Heart right ventricle (tissue), 16 donors: ENCODE data around the gene BRI3. TPM values are rescaled to one million over a fixed set of nuclear protein-coding genes. Genes with fewer than 3 reads are reported as not detected.

Experiments
- ATAC-seq, 8 donors: fragments of 200-7000 bp; cut with Tn5 transposase; one replicate each; pipeline ENCODE4 v1.9.1; 2020; ENCODE audit warnings: mild to moderate bottlenecking in 8 of 8, moderate library complexity in 8 of 8, moderate number of reproducible peaks in 1 of 8
- DNase-seq, 2 donors: peaks; one replicate each; pipeline ENCODE4 v3.0.0-alpha.2; 2020
- H3K27ac ChIP-seq, 10 donors: fragments of 200-600 bp; sonication (generic) in 2 of 10; one replicate each; pipeline versions ENCODE4 v1.5.0 to v1.8.0; 2020 to 2022; ENCODE audit warnings: mild to moderate bottlenecking in 3 of 10
- H3K27me3 ChIP-seq, 7 donors: fragments of 200-600 bp; one replicate each; pipeline ENCODE4 v1.8.0; 2021 to 2022; ENCODE audit warnings: mild to moderate bottlenecking in 2 of 7
- H3K36me3 ChIP-seq, 9 donors: fragments of 200-600 bp; sonication (generic) in 1 of 9; one replicate each; pipeline versions ENCODE4 v1.5.0 to v1.8.0; 2020 to 2022; ENCODE audit warnings: mild to moderate bottlenecking in 2 of 9
- H3K4me1 ChIP-seq, 9 donors: fragments of 200-600 bp; sonication (generic) in 1 of 9; one replicate each; pipeline versions ENCODE4 v1.5.0 to v1.8.0; 2020 to 2022; ENCODE audit warnings: mild to moderate bottlenecking in 4 of 9
- H3K4me3 ChIP-seq, 10 donors: fragments of 200-600 bp; sonication (generic) in 2 of 10; one replicate each; pipeline versions ENCODE4 v1.5.0 to v1.8.0; 2020 to 2022; ENCODE audit warnings: mild to moderate bottlenecking in 7 of 10, moderate library complexity in 2 of 10
- H3K9me3 ChIP-seq, 11 donors: fragments of 200-600 bp in 10 of 11; sonication (generic) in 2 of 11; one replicate each; pipeline versions ENCODE4 v1.5.0 to v1.8.0; 2013 to 2022; ENCODE audit warnings: mild to moderate bottlenecking in 2 of 11, control low read depth in 1 of 11, moderate library complexity in 1 of 11
- WGBS, 2 donors: extraction: QIAGEN DNeasy Blood & Tissue Kit; methylation state at CpG; one replicate each; pipeline ENCODE4 v1.1.7; 2013; ENCODE audit warnings: inconsistent platforms in 1 of 2; 5-methylcytosine and 5-hydroxymethylcytosine counted together
- intact Hi-C, 10 donors: fragments of 100-400 bp; cut with DNase I; formaldehyde crosslinking; loops; one replicate each; pipeline versions ENCODE4 v1.11.1 to v1.14.2; 2022
- polyA plus RNA-seq, 2 donors: library from polyadenylated mRNA; stranded (reverse); fragments of 200-250 nt; gene quantifications; one replicate each; pipeline ENCODE4 v1.2.3, GENCODE V29; 2013
- total RNA-seq, 10 donors: library from RNA; stranded (reverse); fragmentation: NEBNext Ultra II Directional in 3 of 10; extraction: Animal tissue kit (Norgen Biotek cat#: 25700) in 3 of 10; gene quantifications; one replicate each; pipeline versions ENCODE4 v1.2.1 to v1.2.4, GENCODE V29; 2021 to 2023
- TF ChIP-seq, protein P1 (sequence below), 9 donors: fragments of 200-600 bp; sonication (generic) in 2 of 9; IDR thresholded peaks; one replicate each; pipeline versions ENCODE4 v1.5.0 to v1.8.0; 2021 to 2022; ENCODE audit warnings: antibody characterized with exemption in 9 of 9, mild to moderate bottlenecking in 5 of 9, moderate library complexity in 1 of 9
- donor health status: Arrhythmogenic right ventricular cardiomyopathy.
- donor health status: ischemic (EF 13 %, LVEDD 7.1; RV severe dilation, severe dysfunction).
- donor health status: healthy with polysubstance abuse.
- donor health status: DM: no; HTN: yes; CAD: no.
- donor health status: DM: no; HTN: no; CAD: no.
- donor health status: ischemic (EF 25% LVEDD 6.9; RV normal size, moderate dysfunction).
- donor health status: ischemic (EF 25% LVEDD 5.7; RV mildly dilated, moderate dysfunction).
- donor health status: healthy.
- donor health status: DM: yes; HTN: yes; CAD: no.
- donor health status: Ischemic cardiomyopathy.
- donor health status: ischemic (EF 35%, LVEDD 5.7; RV mildly dilated, moderate dysfunction).
- donor health status: nonischemic (EF 11% LVEDD 7.7; RV severe dilation, severe dysfunction).
- donor health status: DM: yes; HTN: yes; CAD: no.
- donor health status: PGD.
- donor health status: ischemic (EF 29% LVEDD 5.4; RV normal size, mild dysfunction).
- donor health status: nonischemic (EF 23%, LVEDD 6.1; RV moderate dilation, normal function).

The BRI3 gene
- total and polyA plus RNA-seq, 12 donors = 135 to 267 (median 218) TPM

DNA sequence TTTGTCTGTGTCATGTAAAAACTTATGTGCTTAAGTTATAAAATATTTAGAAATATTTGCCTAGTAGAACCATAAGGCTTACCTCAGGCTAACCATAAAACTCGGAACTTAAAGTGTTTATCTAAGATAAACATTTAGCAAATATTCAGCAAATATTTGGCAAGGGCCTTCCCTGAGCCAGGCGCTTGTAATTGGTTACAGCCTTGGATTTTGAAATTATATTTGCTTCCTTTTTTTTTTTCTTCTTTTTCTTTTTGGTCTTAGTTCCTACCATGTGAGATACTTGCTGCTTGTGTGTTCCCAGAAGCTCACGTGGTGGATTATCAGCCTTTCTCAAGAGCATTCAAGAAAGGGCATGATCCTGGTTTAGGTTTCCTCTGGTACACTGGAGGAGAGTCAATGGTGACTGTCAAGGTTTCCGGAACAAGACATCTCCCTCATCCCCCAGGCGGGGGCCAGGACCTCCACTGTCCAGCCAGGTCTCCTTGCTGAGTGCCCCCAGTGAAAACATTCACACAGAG is 5.2 kb upstream of the BRI3 start:
- Histone ChIP-seq H3K4me1 (peaks cover 0 to 33% (median 8%) of the 10 kb centered on the region in 9 donors), H3K36me3 (no peaks in the 10 kb centered on the region), H3K27ac (peak overlapping the region in 2 of 10 donors; percentile 5 to 66), H3K9me3 (no peaks in the 10 kb centered on the region), H3K27me3 (no peaks in the 10 kb centered on the region), H3K4me3 (no peak overlapping the region)
- ATAC-seq (no peak), DNase-seq (no peak)
- 56 to 65% methylated on average over 5 of the region's 5 CpGs for WGBS, 2 donors
- intact Hi-C loops = no loop called here
- TF ChIP-seq, protein P1, sequence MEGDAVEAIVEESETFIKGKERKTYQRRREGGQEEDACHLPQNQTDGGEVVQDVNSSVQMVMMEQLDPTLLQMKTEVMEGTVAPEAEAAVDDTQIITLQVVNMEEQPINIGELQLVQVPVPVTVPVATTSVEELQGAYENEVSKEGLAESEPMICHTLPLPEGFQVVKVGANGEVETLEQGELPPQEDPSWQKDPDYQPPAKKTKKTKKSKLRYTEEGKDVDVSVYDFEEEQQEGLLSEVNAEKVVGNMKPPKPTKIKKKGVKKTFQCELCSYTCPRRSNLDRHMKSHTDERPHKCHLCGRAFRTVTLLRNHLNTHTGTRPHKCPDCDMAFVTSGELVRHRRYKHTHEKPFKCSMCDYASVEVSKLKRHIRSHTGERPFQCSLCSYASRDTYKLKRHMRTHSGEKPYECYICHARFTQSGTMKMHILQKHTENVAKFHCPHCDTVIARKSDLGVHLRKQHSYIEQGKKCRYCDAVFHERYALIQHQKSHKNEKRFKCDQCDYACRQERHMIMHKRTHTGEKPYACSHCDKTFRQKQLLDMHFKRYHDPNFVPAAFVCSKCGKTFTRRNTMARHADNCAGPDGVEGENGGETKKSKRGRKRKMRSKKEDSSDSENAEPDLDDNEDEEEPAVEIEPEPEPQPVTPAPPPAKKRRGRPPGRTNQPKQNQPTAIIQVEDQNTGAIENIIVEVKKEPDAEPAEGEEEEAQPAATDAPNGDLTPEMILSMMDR (IDR thresholded peaks at IDR 0.05) = no peak

DNA sequence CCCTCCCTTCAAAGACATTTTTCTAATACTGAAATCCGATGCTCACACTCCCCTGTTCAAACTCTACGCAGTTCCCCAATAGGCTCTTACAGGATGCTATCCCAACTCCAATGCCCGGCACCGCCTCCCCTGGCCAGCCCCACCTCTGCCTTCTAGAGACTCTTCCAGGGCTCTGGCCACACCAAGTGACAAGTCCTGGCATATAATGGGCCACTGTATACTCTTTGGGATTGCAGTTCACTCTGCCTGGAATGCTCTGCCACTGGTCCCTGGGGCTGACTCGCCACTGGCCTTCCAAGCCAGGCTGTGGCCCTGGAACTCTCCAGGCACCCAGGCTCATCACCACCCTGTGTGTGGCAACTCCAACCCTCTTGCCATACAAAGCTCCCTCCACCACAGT is 3.1 kb upstream of the BRI3 start:
- Histone ChIP-seq H3K27ac (no peak overlapping the region), H3K27me3 (no peaks in the 10 kb centered on the region), H3K4me3 (no peak overlapping the region), H3K36me3 (peaks cover 0 to 10% (median 0%) of the 10 kb centered on the region in 9 donors), H3K9me3 (no peaks in the 10 kb centered on the region), H3K4me1 (peaks cover under 1 to 43% (median 20%) of the 10 kb centered on the region in 9 donors)
- no peak for DNase-seq
- ATAC-seq = no peak
- TF ChIP-seq, protein P1 (IDR thresholded peaks at IDR 0.05) = no peak
- WGBS, 2 donors = 93 to 96% methylated on average over 5 of the region's 5 CpGs
- intact Hi-C loops = no loop called here

DNA sequence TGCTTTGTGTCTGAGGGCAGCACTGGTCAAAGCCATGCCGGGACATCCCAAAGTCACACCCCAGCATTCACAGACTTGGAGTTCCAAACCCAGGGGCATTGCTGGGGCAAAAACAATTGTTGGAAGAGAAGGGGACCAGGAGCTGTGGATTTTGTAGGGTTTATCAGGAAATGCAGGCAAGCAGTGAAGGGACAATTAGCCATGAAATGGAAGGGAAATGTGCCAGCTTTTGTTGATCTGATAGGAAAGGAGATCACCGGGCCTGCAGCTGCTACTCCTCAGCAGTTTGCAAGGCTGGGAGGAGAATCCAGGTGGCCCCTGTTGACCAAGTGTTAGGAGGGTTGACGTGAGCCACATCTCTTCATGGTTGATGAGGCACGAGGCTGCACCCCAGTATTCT is 2.5 kb upstream of the BRI3 start:
- intact Hi-C loops = no loop called here
- DNase-seq (no peak), ATAC-seq (no peak)
- TF ChIP-seq, protein P1 (IDR thresholded peaks at IDR 0.05) = no peak
- Histone ChIP-seq H3K4me3 (no peak overlapping the region), H3K27me3 (no peaks in the 10 kb centered on the region), H3K27ac (no peak overlapping the region), H3K4me1 (peaks cover 6 to 45% (median 25%) of the 10 kb centered on the region in 9 donors), H3K36me3 (peaks cover 0 to 15% (median 0%) of the 10 kb centered on the region in 9 donors), H3K9me3 (no peaks in the 10 kb centered on the region)
- WGBS, 2 donors = 78 to 83% methylated on average over 4 of the region's 4 CpGs

DNA sequence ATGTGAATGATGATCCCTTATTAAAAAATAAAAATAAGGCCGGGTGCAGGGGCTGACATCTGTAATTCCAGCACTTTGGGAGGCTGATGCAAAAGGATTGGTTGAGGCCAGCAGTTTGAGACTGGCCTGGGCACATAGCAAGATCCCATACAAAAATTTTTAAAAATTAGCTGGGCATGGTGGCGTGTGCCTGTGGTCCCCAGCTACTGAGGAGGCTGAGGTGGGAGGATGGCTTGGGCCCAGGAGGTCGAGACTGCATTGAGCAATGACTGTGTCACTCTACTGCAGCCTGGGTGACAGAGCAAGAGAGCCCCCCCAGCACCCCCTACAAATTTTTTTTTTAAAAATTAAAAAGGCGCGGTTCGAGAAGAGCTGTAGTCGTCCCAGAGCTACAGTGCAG is 1.2 kb upstream of the BRI3 start:
- H3K27ac ChIP-seq = peak overlapping the region in 9 of 10 donors; percentile 82 to 98 (median 90)
- H3K4me3 ChIP-seq = peak overlapping the region in 8 of 10 donors; percentile 46 to 99 (median 75)
- intact Hi-C loops = loop anchor here in 4 of 10 donors (2.0 to 5.0 kb wide), 3 partner anchors 27 to 122 kb away; partner anchors contain the start of genes BAIAP2L1 (in 1 of the 4) and TECPR1 (in 1 of the 4)

More for the DNA sequence above, 1.2 kb upstream of the BRI3 start:
- Histone ChIP-seq H3K36me3 (peaks cover 0 to 18% (median 0%) of the 10 kb centered on the region in 9 donors), H3K4me1 (peaks cover 18 to 55% (median 39%) of the 10 kb centered on the region in 9 donors), H3K9me3 (no peaks in the 10 kb centered on the region), H3K27me3 (no peaks in the 10 kb centered on the region)
- 63 to 64% methylated on average over 7 of the region's 7 CpGs for whole genome bisulfite sequencing, 2 donors
- DNase-seq (no peak), ATAC-seq (no peak)
- TF ChIP-seq, protein P1 (IDR thresholded peaks at IDR 0.05) = no peak
